K562 (cell line): Measurements from ENCODE around the gene TM4SF5. TPM values are rescaled to one million over a fixed set of nuclear protein-coding genes. Genes with fewer than 3 reads are reported as not detected.

Experiments
- ATAC-seq: fragments of 200-7000 bp; cut with Tn5 transposase; 3 replicates; pipeline ENCODE4 v1.9.1; 2020; ENCODE audit warnings: moderate library complexity
- BruUV-seq: library from RNA; stranded (reverse); fragments of 400-500 nt; replicated peaks from 2 replicates; lab custom pipeline; 2021; lab: Mats Ljungman, UMichigan
- CTCF ChIA-PET: fragments of 300-600 bp; formaldehyde crosslinking; extraction: SDS; loops from one replicate; lab custom pipeline; 2021; ENCODE audit warnings: low intra/inter-chr PET ratio; lab: Yijun Ruan, JAX
- POLR2A ChIA-PET: fragments of 300-600, 350-650 bp; sonication (Branson Sonifier 250); formaldehyde crosslinking; extraction: SDS; loops from one replicate; lab custom pipeline; 2021; ENCODE audit warnings: antibody characterized with exemption, inconsistent platforms; lab: Yijun Ruan, JAX
- DNase-seq, 4 experiments: peaks; one replicate each; pipeline versions ENCODE4 v3.0.0 to v3.0.0-alpha.2; 2011 to 2018; ENCODE audit warnings: low spot score in 3 of 4, mixed read lengths in 3 of 4; ENCODE audit errors: extremely low read depth in 1 of 4
- FAIRE-seq: peaks from 2 replicates; lab custom pipeline; 2011; peaks lifted over from hg19 to GRCh38; lab: Jason Lieb, UNC
- H2AFZ ChIP-seq: 2 replicates; pipeline ENCODE4 v1.6.0; 2011; ENCODE audit warnings: low read depth, low read length, control low read depth, inconsistent platforms
- H3K27ac ChIP-seq: fragments of 200-600 bp; 3 replicates; pipeline ENCODE4 v1.8.0; 2011; ENCODE audit warnings: low read depth, mild to moderate bottlenecking, control low read depth, inconsistent platforms, low read length, moderate library complexity, mixed read lengths; ENCODE audit errors: extremely low read depth
- H3K27me3 ChIP-seq, 2 experiments: fragments of 300-600 bp in 1 of 2; 2 replicates in 1 of 2; 3 replicates in 1 of 2; pipeline versions ENCODE4 v1.6.0 to v1.8.0; 2011; ENCODE audit warnings: inconsistent platforms in 2 of 2, low read length in 2 of 2, mild to moderate bottlenecking in 1 of 2, mixed read lengths in 1 of 2, moderate library complexity in 1 of 2; ENCODE audit not compliant: control insufficient read depth in 2 of 2, insufficient read depth in 2 of 2
- H3K36me3 ChIP-seq: fragments of 300-600 bp; 3 replicates; pipeline ENCODE4 v1.8.0; 2011; ENCODE audit warnings: mild to moderate bottlenecking, low read length, inconsistent platforms; ENCODE audit not compliant: control insufficient read depth, insufficient read depth
- H3K4me1 ChIP-seq, 2 experiments: fragments of 200-600 bp in 1 of 2; replicated peaks in 1 of 2; 2 replicates in 1 of 2; 3 replicates in 1 of 2; pipeline versions ENCODE4 v1.5.1 to v1.8.0; 2011; ENCODE audit warnings: inconsistent platforms in 2 of 2, low read length in 2 of 2, mild to moderate bottlenecking in 1 of 2, mixed read lengths in 1 of 2, moderate library complexity in 1 of 2; ENCODE audit not compliant: control insufficient read depth in 2 of 2, insufficient read depth in 2 of 2
- H3K4me2 ChIP-seq: 2 replicates; pipeline ENCODE4 v1.6.1; 2011; ENCODE audit warnings: low read length, control low read depth, inconsistent platforms, mixed read lengths; ENCODE audit not compliant: insufficient read depth
- H3K4me3 ChIP-seq: fragments of 200-600 bp; sonication (generic), shearing (Covaris generic); 2 replicates; pipeline ENCODE4 v1.5.1; 2016; ENCODE audit warnings: control low read depth, inconsistent platforms
- H3K79me2 ChIP-seq: fragments of 200-600 bp; 3 replicates; pipeline ENCODE4 v1.8.0; 2011; ENCODE audit warnings: low read length, inconsistent platforms; ENCODE audit not compliant: control insufficient read depth, insufficient read depth
- H3K9ac ChIP-seq, 2 experiments: 2 replicates each; pipeline versions ENCODE4 v1.6.0 to v1.6.1; 2011; ENCODE audit warnings: low read depth in 2 of 2, low read length in 2 of 2, control low read depth in 1 of 2, inconsistent platforms in 1 of 2, mild to moderate bottlenecking in 1 of 2, mixed read lengths in 1 of 2; ENCODE audit not compliant: insufficient read depth in 1 of 2
- H3K9me1 ChIP-seq: one replicate; pipeline ENCODE4 v1.6.0; 2011; ENCODE audit warnings: inconsistent platforms, mild to moderate bottlenecking, low read length, moderate library complexity; ENCODE audit not compliant: control insufficient read depth, insufficient read depth
- H3K9me3 ChIP-seq: replicated peaks from 2 replicates; pipeline ENCODE4 v1.5.1; 2011; ENCODE audit warnings: low read depth, low read length, inconsistent platforms; ENCODE audit not compliant: control insufficient read depth, insufficient read depth
- H4K20me1 ChIP-seq: replicated peaks from 2 replicates; pipeline ENCODE4 v1.6.1; 2011; ENCODE audit warnings: low read length, inconsistent platforms, mixed read lengths; ENCODE audit not compliant: control insufficient read depth, insufficient read depth
- EWSR1 ChIP-seq: fragments of 450-650 bp; IDR thresholded peaks from 2 replicates; pipeline ENCODE4 v1.6.1; 2018; ENCODE audit warnings: borderline replicate concordance, mild to moderate bottlenecking, low read depth, moderate library complexity; ENCODE audit not compliant: partially characterized antibody
- HOXB6 ChIP-seq: fragments of 250-450 bp; sonication (Bioruptor Pico); IDR thresholded peaks from 2 replicates; pipeline ENCODE4 v1.5.1; 2022; ENCODE audit warnings: mild to moderate bottlenecking, borderline replicate concordance
- IFI16 ChIP-seq: fragments of 250-450 bp; sonication (Bioruptor Pico); IDR thresholded peaks from 2 replicates; pipeline ENCODE4 v2.1.2; 2022; ENCODE audit warnings: mild to moderate bottlenecking, inconsistent platforms
- MITF ChIP-seq: IDR thresholded peaks from 2 replicates; pipeline ENCODE4 v1.6.1; 2014; ENCODE audit warnings: antibody characterized with exemption
- MYNN ChIP-seq, 2 experiments: sonication (generic); formaldehyde crosslinking in 1 of 2; IDR thresholded peaks; 2 replicates each; pipeline versions ENCODE4 v1.5.0 to v1.6.1; 2016 to 2020; ENCODE audit warnings: antibody characterized with exemption in 1 of 2, missing genetic modification reagents in 1 of 2
- NKRF ChIP-seq: fragments of 450-650 bp; IDR thresholded peaks from 2 replicates; pipeline ENCODE4 v1.6.1; 2016; ENCODE audit warnings: borderline replicate concordance
- RBM14 ChIP-seq: fragments of 200-400 bp; formaldehyde crosslinking; IDR thresholded peaks from 2 replicates; pipeline ENCODE4 v1.6.1; 2018; ENCODE audit warnings: low read depth, mild to moderate bottlenecking, low read length, moderate library complexity, borderline replicate concordance; ENCODE audit not compliant: insufficient read depth
- RCOR1 ChIP-seq, 2 experiments: IDR thresholded peaks; 2 replicates each; pipeline ENCODE4 v1.6.1; 2012; ENCODE audit warnings: low read depth in 2 of 2, low read length in 2 of 2, borderline replicate concordance in 1 of 2, improper control_type of control experiment in 1 of 2
- SMAD4 ChIP-seq: fragments of 250-450 bp; sonication (Bioruptor Pico); conservative IDR thresholded peaks from 2 replicates; pipeline ENCODE4 v1.8.0; 2021; ENCODE audit warnings: inconsistent platforms, mild to moderate bottlenecking, moderate library complexity
- ZBTB33 ChIP-seq: sonication (generic); formaldehyde crosslinking; IDR thresholded peaks from 2 replicates; pipeline ENCODE4 v1.8.1; 2023; ENCODE audit warnings: mild to moderate bottlenecking, missing genetic modification reagents
- ZBTB49 ChIP-seq: sonication (generic); formaldehyde crosslinking; IDR thresholded peaks from 2 replicates; pipeline ENCODE4 v1.8.0; 2022; ENCODE audit warnings: missing genetic modification reagents, mild to moderate bottlenecking, borderline replicate concordance
- ZNF24 ChIP-seq: fragments of 450-650 bp; IDR thresholded peaks from 2 replicates; pipeline ENCODE4 v1.6.1; 2016
- ZNF347 ChIP-seq: fragments of 450-650 bp; formaldehyde crosslinking; IDR thresholded peaks from 2 replicates; pipeline ENCODE4 v1.4.0; 2020; ENCODE audit warnings: low read depth, mild to moderate bottlenecking, moderate library complexity
- ZNF589 ChIP-seq: fragments of 200-800 bp; sonication (Bioruptor generic); IDR thresholded peaks from 2 replicates; pipeline ENCODE4 v1.6.1; 2016; ENCODE audit warnings: low read depth, missing genetic modification characterization, missing compliant biosample characterization
- WGBS: fragments of 100-300 bp; shearing (Covaris generic); methylation state at CpG from one replicate; pipeline ENCODE4 v1.1.6; 2016; ENCODE audit warnings: low coverage, mixed read lengths; ENCODE audit not compliant: insufficient coverage; ENCODE audit errors: missing lambda C conversion rate; 5-methylcytosine and 5-hydroxymethylcytosine counted together
- in situ Hi-C: fragments of 300-500 bp; cut with MboI; formaldehyde crosslinking; loops from 4 replicates; pipeline ENCODE4 v1.15.0; 2018; ENCODE audit warnings: inconsistent platforms, mixed read lengths
- intact Hi-C: fragments of 100-400 bp; cut with micrococcal nuclease; formaldehyde crosslinking; loops from 2 replicates; pipeline ENCODE4 v1.14.2; 2022
- polyA plus RNA-seq, 8 experiments: library from polyadenylated mRNA; depleted of rRNA in 4 of 8; stranded (reverse) in 5 of 8; unstranded in 3 of 8; fragments of >200 nt; fragmentation: Nextera tagmentation in 2 of 8; fragmentation: Illumina TruSeq in 1 of 8; extraction: Ambion mirVana in 2 of 8; extraction: Trizol in 1 of 8; gene quantifications; 2 replicates each; pipeline versions ENCODE4 v1.2.1 to v1.2.3, GENCODE V29; 2011 to 2014; ENCODE audit warnings: inconsistent platforms in 1 of 8, missing spikeins in 1 of 8
- total RNA-seq, 7 experiments: library from RNA; depleted of rRNA in 6 of 7; stranded (reverse); fragments of >200 nt in 6 of 7; fragmentation: Illumina TruSeq in 2 of 7; extraction: Trizol in 2 of 7; gene quantifications; 2 replicates each; pipeline versions ENCODE4 v1.2.1 to v1.2.3, GENCODE V29; 2011 to 2021; ENCODE audit warnings: low replicate concordance in 1 of 7

TM4SF5 gene
- total and polyA plus RNA-seq, 9 of the 15 experiments (the other 6 are each of a cell fraction or from before 2014, with no cell fraction given), result not detected

- no peak for ATAC-seq
- Histone ChIP-seq H3K4me3 (no peak within 1 kb of the TSS), H3K9me3 (no peaks in the 10 kb centered on the region), H3K27ac (no peak within 1 kb of the TSS), H3K27me3 (peaks cover 6 to 21% of the 10 kb centered on the region in 2 experiments; a peak in 3 of 5 replicates), H3K79me2 (peaks cover 6% of the 10 kb centered on the region; the same call in 2 of the 3 replicates), H3K4me2 (no peak within 1 kb of the TSS), H3K9me1 (no peaks in the 10 kb centered on the region), H3K9ac (no peak within 1 kb of the TSS; a peak in 1 of 4 replicates), H3K4me1 (peaks cover 0 to 38% of the 10 kb centered on the region in 2 experiments; a peak in 3 of 5 replicates), H4K20me1 (no peaks in the 10 kb centered on the region), H2AFZ (no peak within 1 kb of the TSS), H3K36me3 (no peaks in the 10 kb centered on the region)
- no peak for FAIRE-seq
- whole genome bisulfite sequencing, result 25% methylated on average over 16 of the region's 24 CpGs
- BruUV-seq, result no TSS peak
- CTCF ChIA-PET, result interaction anchor here (1.2 kb wide), 1 partner anchor 103 kb away, joined by 5 read pairs; no protein-coding TSS in a partner anchor
- in situ Hi-C loops (no loop called here), intact Hi-C loops (loop anchor here (2.0 kb wide), 1 partner anchor 97 kb away; no protein-coding TSS in a partner anchor)
- no peak for DNase-seq
- POLR2A ChIA-PET, result no interaction called here
- TF ChIP-seq ZNF589 (CRISPR knock-in tag), result no peak
- no peak for TF ChIP-seq RBM14
- TF ChIP-seq MYNN (IDR thresholded peaks at IDR 0.05), result no peak
- no peak for TF ChIP-seq MYNN (CRISPR knock-in tag; IDR thresholded peaks at IDR 0.05)
- TF ChIP-seq ZBTB49 (CRISPR knock-in tag), result no peak
- no peak for TF ChIP-seq ZBTB33 (CRISPR knock-in tag)
- TF ChIP-seq SMAD4 (CRISPR knock-in tag), result no peak
- no peak for TF ChIP-seq ZNF24
- peak in 1 of 2 experiments; percentile 44; a peak in 1 of 4 replicates for TF ChIP-seq RCOR1 (IDR thresholded peaks at IDR 0.05; ENCODE audit: borderline replicate concordance in 1 of 2, low read depth in 2 of 2, low read length in 2 of 2)
- TF ChIP-seq MITF, result no peak
- TF ChIP-seq NKRF, result no peak
- no peak for TF ChIP-seq IFI16 (CRISPR knock-in tag)
- no peak for TF ChIP-seq EWSR1
- no peak for TF ChIP-seq HOXB6 (CRISPR knock-in tag)
- TF ChIP-seq ZNF347, result no peak
These were observed 14.4 kb downstream of the TM4SF5 start, which contains the start of gene VMO1 for GRCh38 chr17:4786106-4786511. Gene VMO1, minus strand, starts transcription at chr17:4786364. Its CDS starts 12 bp downstream, at chr17:4786352.
